NCI-H1694 (cell line): ENCODE data around the gene RIPK4.

ENCODE experiments used
- DNase-seq: peaks from one replicate; lab custom pipeline; 2025; lab: John Stamatoyannopoulos, UW

The RIPK4 gene

GRCh38 chr21:41753006-41753898 is 13.6 kb downstream of the RIPK4 start:
- no peak for DNase-seq

- DNase-seq: no peak
These were observed 14.6 kb downstream of the RIPK4 start for GRCh38 chr21:41752231-41752681.

GRCh38 chr21:41751611-41752011 is 15.2 kb downstream of the RIPK4 start:
- DNase-seq: no peak

GRCh38 chr21:41750532-41751151 is 16.2 kb downstream of the RIPK4 start:
- DNase-seq: no peak

GRCh38 chr21:41750051-41750450 is 16.8 kb downstream of the RIPK4 start:
- no peak for DNase-seq

- no peak for DNase-seq
These were observed 17.6 kb downstream of the RIPK4 start for GRCh38 chr21:41749286-41749685.

- DNase-seq: no peak
These were observed 18.7 kb downstream of the RIPK4 start for GRCh38 chr21:41747943-41748738.

- no peak for DNase-seq
These were observed 20.2 kb downstream of the RIPK4 start for GRCh38 chr21:41746744-41747006.

GRCh38 chr21:41745971-41746743 is 20.7 kb downstream of the RIPK4 start:
- no peak for DNase-seq

- DNase-seq: no peak
These were observed 21.6 kb downstream of the RIPK4 start for GRCh38 chr21:41745026-41745820.

GRCh38 chr21:41744028-41744930 is 22.6 kb downstream of the RIPK4 start:
- DNase-seq: no peak

- no peak for DNase-seq
These were observed 23.4 kb downstream of the RIPK4 start for GRCh38 chr21:41743321-41744027.

- DNase-seq: no peak
These were observed 24.6 kb downstream of the RIPK4 start for GRCh38 chr21:41742073-41742875.

GRCh38 chr21:41741253-41742072 is 25.4 kb downstream of the RIPK4 start:
- no peak for DNase-seq

- DNase-seq: no peak
These were observed 26.1 kb downstream of the RIPK4 start for GRCh38 chr21:41740604-41741252.

- no peak for DNase-seq
These were observed 26.9 kb downstream of the RIPK4 start for GRCh38 chr21:41739936-41740335.

GRCh38 chr21:41739011-41739410 is 27.8 kb downstream of the RIPK4 start:
- DNase-seq: no peak
